K562 (cell line): ENCODE results near the gene SLC8A2. TPM values are rescaled to one million over a fixed set of nuclear protein-coding genes. Genes with fewer than 3 reads are reported as not detected.

Source experiments
- ASH1L ChIP-seq: fragments of 450-650 bp; IDR thresholded peaks from 2 replicates; pipeline ENCODE4 v1.6.1; 2018; ENCODE audit warnings: borderline replicate concordance, mild to moderate bottlenecking, low read depth; ENCODE audit not compliant: partially characterized antibody
- BCOR ChIP-seq: fragments of 450-650 bp; IDR thresholded peaks from 2 replicates; pipeline ENCODE4 v1.6.1; 2016
- BRD4 ChIP-seq: fragments of 200-600 bp; sonication (generic); IDR thresholded peaks from 2 replicates; pipeline ENCODE4 v1.6.1; 2017; ENCODE audit warnings: inconsistent platforms
- E2F3 ChIP-seq: fragments of 250-450 bp; sonication (Bioruptor Pico); IDR thresholded peaks from 2 replicates; pipeline ENCODE4 v1.4.0; 2020; ENCODE audit warnings: mild to moderate bottlenecking
- ELF2 ChIP-seq: fragments of 250-450 bp; sonication (Bioruptor Pico); IDR thresholded peaks from 2 replicates; pipeline ENCODE4 v1.5.0; 2021; ENCODE audit warnings: mild to moderate bottlenecking
- ESRRA ChIP-seq: fragments of 450-650 bp; IDR thresholded peaks from 2 replicates; pipeline ENCODE4 v1.6.1; 2014; ENCODE audit warnings: low read depth, mild to moderate bottlenecking, moderate library complexity, borderline replicate concordance
- FOXP1 ChIP-seq: sonication (generic); formaldehyde crosslinking; IDR thresholded peaks from 2 replicates; pipeline ENCODE4 v1.8.0; 2022; ENCODE audit warnings: mild to moderate bottlenecking, missing genetic modification reagents
- HES1 ChIP-seq: fragments of 450-650 bp; IDR thresholded peaks from 2 replicates; pipeline ENCODE4 v1.6.1; 2016; ENCODE audit warnings: low read depth, mild to moderate bottlenecking, moderate library complexity
- HNRNPUL1 ChIP-seq: fragments of 200-400 bp; formaldehyde crosslinking; IDR thresholded peaks from 2 replicates; pipeline ENCODE4 v1.6.1; 2017; ENCODE audit warnings: low read length
- NR2C1 ChIP-seq, 2 experiments: fragments of 450-650 bp; IDR thresholded peaks; 2 replicates each; pipeline ENCODE4 v1.6.1; 2017; ENCODE audit warnings: mild to moderate bottlenecking in 2 of 2, antibody characterized with exemption in 1 of 2, inconsistent platforms in 1 of 2, missing compliant biosample characterization in 1 of 2, missing genetic modification characterization in 1 of 2
- NUFIP1 ChIP-seq: fragments of 450-650 bp; IDR thresholded peaks from 2 replicates; pipeline ENCODE4 v1.6.1; 2018; ENCODE audit not compliant: partially characterized antibody
- SETDB1 ChIP-seq: IDR thresholded peaks from one replicate; pipeline ENCODE4 v1.6.1; 2012; ENCODE audit warnings: low read length, control low read depth, inconsistent platforms
- TEAD4 ChIP-seq, 2 experiments: sonication (generic) in 1 of 2; formaldehyde crosslinking in 1 of 2; IDR thresholded peaks; 2 replicates each; pipeline versions ENCODE4 v1.6.1 to v1.8.0; 2012 to 2022; ENCODE audit warnings: borderline replicate concordance in 1 of 2, inconsistent platforms in 1 of 2, low read length in 1 of 2, mild to moderate bottlenecking in 1 of 2, missing genetic modification reagents in 1 of 2
- TFAM ChIP-seq: fragments of 250-450 bp; sonication (Bioruptor Pico); conservative IDR thresholded peaks from 2 replicates; pipeline ENCODE4 v1.5.0; 2021; ENCODE audit warnings: mild to moderate bottlenecking, moderate library complexity
- ZBED1 ChIP-seq: IDR thresholded peaks from 2 replicates; pipeline ENCODE4 v1.6.1; 2014
- ZNF134 ChIP-seq: fragments of 250-450 bp; sonication (Bioruptor Pico); conservative IDR thresholded peaks from 2 replicates; pipeline ENCODE4 v1.4.0; 2020
- ZNF583 ChIP-seq: fragments of 250-450 bp; sonication (Bioruptor Pico); IDR thresholded peaks from 2 replicates; pipeline ENCODE4 v1.4.0; 2020
- ZNF586 ChIP-seq: fragments of 450-650 bp; formaldehyde crosslinking; conservative IDR thresholded peaks from 2 replicates; pipeline ENCODE4 v1.4.0; 2020; ENCODE audit warnings: mild to moderate bottlenecking, moderate library complexity
- polyA plus RNA-seq, 8 experiments: library from polyadenylated mRNA; depleted of rRNA in 4 of 8; stranded (reverse) in 5 of 8; unstranded in 3 of 8; fragments of >200 nt; fragmentation: Nextera tagmentation in 2 of 8; fragmentation: Illumina TruSeq in 1 of 8; extraction: Ambion mirVana in 2 of 8; extraction: Trizol in 1 of 8; gene quantifications; 2 replicates each; pipeline versions ENCODE4 v1.2.1 to v1.2.3, GENCODE V29; 2011 to 2014; ENCODE audit warnings: inconsistent platforms in 1 of 8, missing spikeins in 1 of 8
- total RNA-seq, 7 experiments: library from RNA; depleted of rRNA in 6 of 7; stranded (reverse); fragments of >200 nt in 6 of 7; fragmentation: Illumina TruSeq in 2 of 7; extraction: Trizol in 2 of 7; gene quantifications; 2 replicates each; pipeline versions ENCODE4 v1.2.1 to v1.2.3, GENCODE V29; 2011 to 2021; ENCODE audit warnings: low replicate concordance in 1 of 7
- TF ChIP-seq, protein P1 (sequence below), 2 experiments: fragments of 450-650 bp; IDR thresholded peaks; 2 replicates each; pipeline ENCODE4 v1.6.1; 2016; ENCODE audit warnings: mild to moderate bottlenecking in 2 of 2, borderline replicate concordance in 1 of 2, low read depth in 1 of 2, moderate library complexity in 1 of 2

Gene SLC8A2
- total and polyA plus RNA-seq, 9 of the 15 experiments (the other 6 are each of a cell fraction or from before 2014, with no cell fraction given) = 0.07 to 0.66 (median 0.24) TPM; not detected in 3

GRCh38 chr19:47483800-47484690 lies 12.4 kb upstream of the SLC8A2 start, which contains the start of gene KPTN (continued):
- TF ChIP-seq NR2C1 (IDR thresholded peaks at IDR 0.05) = peak; percentile 81
- peak; percentile 89 for TF ChIP-seq NR2C1 (tag; IDR thresholded peaks at IDR 0.05)
- no peak for TF ChIP-seq ZNF586
- TF ChIP-seq FOXP1 (CRISPR knock-in tag) = peak; percentile 45; the same call in 1 of the 2 replicates
- 0 out of 2 replicates have a peak, but pooled peaks have one; percentile 9 for TF ChIP-seq ZNF583
- TF ChIP-seq NUFIP1 = no peak
- TF ChIP-seq ZBED1 = no peak
- no peak for TF ChIP-seq HES1
- TF ChIP-seq, protein P1, sequence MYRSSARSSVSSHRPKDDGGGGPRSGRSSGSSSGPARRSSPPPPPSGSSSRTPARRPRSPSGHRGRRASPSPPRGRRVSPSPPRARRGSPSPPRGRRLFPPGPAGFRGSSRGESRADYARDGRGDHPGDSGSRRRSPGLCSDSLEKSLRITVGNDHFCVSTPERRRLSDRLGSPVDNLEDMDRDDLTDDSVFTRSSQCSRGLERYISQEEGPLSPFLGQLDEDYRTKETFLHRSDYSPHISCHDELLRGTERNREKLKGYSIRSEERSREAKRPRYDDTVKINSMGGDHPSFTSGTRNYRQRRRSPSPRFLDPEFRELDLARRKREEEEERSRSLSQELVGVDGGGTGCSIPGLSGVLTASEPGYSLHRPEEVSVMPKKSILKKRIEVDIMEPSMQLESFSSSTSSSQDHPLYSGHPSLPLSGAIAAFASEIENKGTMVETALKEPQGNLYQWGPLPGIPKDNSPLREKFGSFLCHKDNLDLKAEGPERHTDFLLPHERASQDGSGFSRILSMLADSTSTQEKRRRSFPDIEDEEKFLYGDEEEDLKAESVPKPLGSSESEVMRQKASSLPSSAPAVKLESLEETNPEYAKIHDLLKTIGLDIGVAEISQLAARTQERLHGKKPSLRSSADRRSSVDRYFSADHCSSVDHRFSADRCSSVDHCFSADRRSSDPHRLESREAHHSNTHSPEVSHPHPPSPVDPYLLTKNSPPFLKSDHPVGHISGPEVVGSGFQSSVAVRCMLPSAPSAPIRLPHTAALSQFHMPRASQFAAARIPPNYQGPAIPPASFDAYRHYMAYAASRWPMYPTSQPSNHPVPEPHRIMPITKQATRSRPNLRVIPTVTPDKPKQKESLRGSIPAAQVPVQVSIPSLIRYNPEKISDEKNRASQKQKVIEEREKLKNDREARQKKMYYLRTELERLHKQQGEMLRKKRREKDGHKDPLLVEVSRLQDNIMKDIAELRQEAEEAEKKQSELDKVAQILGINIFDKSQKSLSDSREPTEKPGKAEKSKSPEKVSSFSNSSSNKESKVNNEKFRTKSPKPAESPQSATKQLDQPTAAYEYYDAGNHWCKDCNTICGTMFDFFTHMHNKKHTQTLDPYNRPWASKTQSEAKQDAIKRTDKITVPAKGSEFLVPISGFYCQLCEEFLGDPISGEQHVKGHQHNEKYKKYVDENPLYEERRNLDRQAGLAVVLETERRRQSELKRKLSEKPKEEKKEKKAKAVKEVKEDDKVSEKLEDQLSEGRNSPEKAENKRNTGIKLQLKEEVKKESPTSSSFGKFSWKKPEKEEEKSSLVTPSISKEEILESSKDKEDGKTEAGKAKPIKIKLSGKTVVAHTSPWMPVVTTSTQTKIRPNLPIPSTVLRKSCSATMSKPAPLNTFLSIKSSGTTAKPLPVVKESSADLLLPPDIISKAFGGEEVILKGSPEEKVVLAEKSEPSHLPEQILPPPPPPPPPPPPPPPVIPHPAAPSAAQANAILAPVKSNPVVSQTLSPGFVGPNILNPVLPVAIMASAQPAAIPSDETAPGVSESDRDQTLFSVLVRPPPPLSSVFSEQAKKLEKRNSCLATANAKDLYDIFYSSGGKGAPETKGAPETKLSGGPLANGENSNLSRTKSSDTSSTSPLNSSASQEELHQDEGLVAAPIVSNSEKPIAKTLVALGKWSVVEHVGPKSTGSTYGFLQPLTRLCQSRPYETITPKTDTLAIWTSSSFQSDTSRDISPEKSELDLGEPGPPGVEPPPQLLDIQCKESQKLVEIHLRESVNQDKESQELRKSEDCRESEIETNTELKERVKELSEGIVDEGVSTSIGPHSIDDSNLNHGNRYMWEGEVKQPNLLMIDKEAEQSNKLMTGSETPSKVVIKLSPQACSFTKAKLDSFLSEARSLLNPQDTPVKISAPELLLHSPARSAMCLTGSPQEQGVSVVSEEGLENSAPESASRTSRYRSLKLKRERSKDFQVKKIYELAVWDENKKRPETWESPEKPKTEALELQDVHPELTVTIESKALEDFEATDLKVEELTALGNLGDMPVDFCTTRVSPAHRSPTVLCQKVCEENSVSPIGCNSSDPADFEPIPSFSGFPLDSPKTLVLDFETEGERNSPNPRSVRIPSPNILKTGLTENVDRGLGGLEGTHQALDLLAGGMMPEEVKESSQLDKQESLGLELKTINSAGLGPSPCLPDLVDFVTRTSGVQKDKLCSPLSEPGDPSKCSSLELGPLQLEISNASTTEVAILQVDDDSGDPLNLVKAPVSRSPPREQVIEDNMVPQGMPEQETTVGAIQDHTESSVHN (IDR thresholded peaks at IDR 0.05; ENCODE audit: borderline replicate concordance in 1 of 2, low read depth in 1 of 2) = no peak
- no peak for TF ChIP-seq SETDB1
- TF ChIP-seq BRD4 = no peak
- no peak for TF ChIP-seq ASH1L
- no peak for TF ChIP-seq HNRNPUL1
- peak; percentile 42; the same call in 1 of the 2 replicates for TF ChIP-seq ZNF134
- peak; percentile 75; the same call in 1 of the 2 replicates for TF ChIP-seq ESRRA
- TF ChIP-seq ELF2 (CRISPR knock-in tag) = peak; percentile 73; the same call in 1 of the 2 replicates
- no peak for TF ChIP-seq TFAM
- TF ChIP-seq BCOR = peak; percentile 90
- peak; percentile 80 for TF ChIP-seq TEAD4 (IDR thresholded peaks at IDR 0.05; ENCODE audit: low read length)
- peak; percentile 94 for TF ChIP-seq TEAD4 (CRISPR knock-in tag; IDR thresholded peaks at IDR 0.05; ENCODE audit: borderline replicate concordance)
- TF ChIP-seq E2F3 (CRISPR knock-in tag) = 0 out of 2 replicates have a peak, but pooled peaks have one; percentile 10
